Progenitor cell of endocrine pancreas (in vitro differentiated cells): ENCODE data around the gene NOL8. TPM values are rescaled to one million over a fixed set of nuclear protein-coding genes. Genes with fewer than 3 reads are reported as not detected.

Experiments used
- DNase-seq: peaks from one replicate; pipeline ENCODE4 v3.0.0; 2021; ENCODE audit warnings: low spot score; ENCODE audit not compliant: unreplicated experiment
- H3K27ac Mint-ChIP-seq: 2 replicates; pipeline ENCODE4 v1.8.0; 2021; ENCODE audit warnings: mild to moderate bottlenecking, moderate library complexity, mixed read lengths
- H3K27me3 Mint-ChIP-seq: 2 replicates; pipeline ENCODE4 v1.8.0; 2021; ENCODE audit warnings: mixed read lengths
- H3K36me3 Mint-ChIP-seq: 2 replicates; pipeline ENCODE4 v1.8.0; 2022; ENCODE audit warnings: mixed read lengths; ENCODE audit not compliant: insufficient read depth
- H3K4me1 Mint-ChIP-seq: 2 replicates; pipeline ENCODE4 v1.8.0; 2021; ENCODE audit warnings: low read depth, mixed read lengths
- H3K4me3 Mint-ChIP-seq: 2 replicates; pipeline ENCODE4 v1.8.0; 2021; ENCODE audit warnings: low read depth, mild to moderate bottlenecking, moderate library complexity, mixed read lengths
- H3K9me3 Mint-ChIP-seq: 2 replicates; pipeline ENCODE4 v1.8.0; 2021; ENCODE audit warnings: low read depth, mixed read lengths
- CTCF ChIP-seq: fragments of 200-600 bp; sonication (generic); IDR thresholded peaks from one replicate; pipeline ENCODE4 v1.5.0; 2021; ENCODE audit warnings: antibody characterized with exemption, mild to moderate bottlenecking; ENCODE audit not compliant: unreplicated experiment
- total RNA-seq: library from RNA; stranded (reverse); gene quantifications from 2 replicates; pipeline ENCODE4 v1.2.1, GENCODE V29; 2021

NOL8 gene
- total RNA-seq, 1 donor from 2014 or later = 38.3 TPM

GRCh38 chr9:92312887-92313623 lies 12.1 kb downstream of the NOL8 start:
- no peak for DNase-seq
- Mint-ChIP-seq H3K36me3 (peaks cover 25% of the 10 kb centered on the region), H3K27ac (peak overlapping the region; percentile 9), H3K4me1 (peaks cover 5% of the 10 kb centered on the region), H3K4me3 (no peak overlapping the region), H3K9me3 (no peaks in the 10 kb centered on the region), H3K27me3 (no peaks in the 10 kb centered on the region)
- no peak for TF ChIP-seq CTCF

- Mint-ChIP-seq H3K4me1 (peaks cover 5% of the 10 kb centered on the region), H3K27ac (no peak overlapping the region), H3K9me3 (no peaks in the 10 kb centered on the region), H3K4me3 (no peak overlapping the region), H3K36me3 (peaks cover 24% of the 10 kb centered on the region), H3K27me3 (no peaks in the 10 kb centered on the region)
- DNase-seq = no peak
- no peak for TF ChIP-seq CTCF
Observed at GRCh38 chr9:92310562-92310961, 14.6 kb downstream of the NOL8 start.

DNA sequence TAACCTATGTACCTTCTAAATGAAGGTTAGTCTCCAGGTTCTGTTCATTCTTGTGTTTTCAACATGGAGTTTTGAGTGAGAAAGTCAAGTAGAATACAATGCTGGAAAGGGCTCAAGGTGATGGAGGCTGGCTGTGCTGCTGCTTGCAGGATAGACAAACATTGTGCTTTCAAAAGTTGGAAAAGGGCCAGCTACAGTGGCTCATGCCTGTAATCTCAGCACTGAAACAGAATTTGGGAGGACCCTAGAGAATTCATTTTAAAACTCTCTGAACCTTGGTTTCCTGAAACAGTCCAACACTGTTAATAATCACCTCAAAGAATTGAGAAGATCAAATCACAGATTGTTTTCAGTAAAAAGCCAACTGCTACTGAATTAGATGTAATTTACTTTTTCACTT lies 16.3 kb downstream of the NOL8 start:
- Mint-ChIP-seq H3K27ac (no peak overlapping the region), H3K27me3 (no peaks in the 10 kb centered on the region), H3K36me3 (peaks cover 25% of the 10 kb centered on the region), H3K4me1 (peaks cover 5% of the 10 kb centered on the region), H3K4me3 (no peak overlapping the region), H3K9me3 (no peaks in the 10 kb centered on the region)
- DNase-seq = no peak
- no peak for TF ChIP-seq CTCF

DNA sequence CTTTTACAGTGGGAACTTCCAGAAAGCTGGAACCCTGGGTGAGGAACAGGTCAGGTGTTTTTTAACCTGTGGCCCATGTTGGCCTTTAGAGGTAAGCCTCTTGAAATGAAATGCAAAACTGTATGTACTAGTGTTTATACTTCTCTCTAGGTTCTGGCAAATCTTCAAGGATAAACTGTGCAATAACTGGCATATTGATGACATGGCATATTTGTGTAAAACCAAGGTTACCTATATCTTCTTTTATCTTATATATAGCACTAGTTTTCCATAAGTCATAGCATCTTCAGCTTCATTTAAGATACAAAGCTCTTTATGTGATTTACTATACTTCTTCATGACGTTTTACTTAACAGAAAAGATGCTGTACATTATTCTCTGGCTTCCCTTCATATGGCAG lies 24.2 kb downstream of the NOL8 start:
- H3K9me3 Mint-ChIP-seq = no peaks in the 10 kb centered on the region
- no peak overlapping the region for H3K4me3 Mint-ChIP-seq
- no peaks in the 10 kb centered on the region for H3K27me3 Mint-ChIP-seq
- no peak for TF ChIP-seq CTCF
- H3K4me1 Mint-ChIP-seq = peaks cover 2% of the 10 kb centered on the region
- no peak overlapping the region for H3K27ac Mint-ChIP-seq
- no peak for DNase-seq
- peaks cover 16% of the 10 kb centered on the region for H3K36me3 Mint-ChIP-seq

DNA sequence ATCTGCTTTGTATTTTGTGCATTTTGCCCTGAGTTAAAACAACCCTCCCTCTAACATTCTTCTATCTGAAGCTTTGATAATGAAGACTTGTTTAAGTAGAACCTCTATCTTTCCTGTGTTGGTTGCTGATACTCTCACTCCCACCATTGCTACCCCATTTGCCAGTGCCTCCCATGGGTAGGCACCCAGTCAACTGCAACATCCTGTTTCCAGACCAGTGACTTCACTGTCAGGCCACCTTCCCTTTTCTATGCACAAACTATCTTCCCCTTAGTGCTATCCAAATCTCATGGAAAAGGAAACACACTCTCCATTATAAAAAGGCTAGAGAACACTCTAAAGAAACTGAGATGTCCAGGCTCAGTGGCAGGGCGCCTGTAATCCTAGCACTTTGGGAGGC lies 26.0 kb downstream of the NOL8 start:
- H3K4me1 Mint-ChIP-seq = peaks cover 17% of the 10 kb centered on the region
- H3K27ac Mint-ChIP-seq = no peak overlapping the region
- H3K36me3 Mint-ChIP-seq = peaks cover 10% of the 10 kb centered on the region
- H3K9me3 Mint-ChIP-seq = no peaks in the 10 kb centered on the region
- no peaks in the 10 kb centered on the region for H3K27me3 Mint-ChIP-seq
- no peak for DNase-seq
- TF ChIP-seq CTCF = no peak
- no peak overlapping the region for H3K4me3 Mint-ChIP-seq
